ENCODE results near the gene IFI30. TPM values are rescaled to one million over a fixed set of nuclear protein-coding genes. Genes with fewer than 3 reads are reported as not detected.

Gene IFI30
- total RNA-seq, 1 experiment from 2014 or later = 23.6 TPM

- H3K9me3 ChIP-seq (ENCODE audit: control insufficient read depth, low read depth, low read length) = no peaks in the 10 kb centered on the region
- TF ChIP-seq, protein P1, sequence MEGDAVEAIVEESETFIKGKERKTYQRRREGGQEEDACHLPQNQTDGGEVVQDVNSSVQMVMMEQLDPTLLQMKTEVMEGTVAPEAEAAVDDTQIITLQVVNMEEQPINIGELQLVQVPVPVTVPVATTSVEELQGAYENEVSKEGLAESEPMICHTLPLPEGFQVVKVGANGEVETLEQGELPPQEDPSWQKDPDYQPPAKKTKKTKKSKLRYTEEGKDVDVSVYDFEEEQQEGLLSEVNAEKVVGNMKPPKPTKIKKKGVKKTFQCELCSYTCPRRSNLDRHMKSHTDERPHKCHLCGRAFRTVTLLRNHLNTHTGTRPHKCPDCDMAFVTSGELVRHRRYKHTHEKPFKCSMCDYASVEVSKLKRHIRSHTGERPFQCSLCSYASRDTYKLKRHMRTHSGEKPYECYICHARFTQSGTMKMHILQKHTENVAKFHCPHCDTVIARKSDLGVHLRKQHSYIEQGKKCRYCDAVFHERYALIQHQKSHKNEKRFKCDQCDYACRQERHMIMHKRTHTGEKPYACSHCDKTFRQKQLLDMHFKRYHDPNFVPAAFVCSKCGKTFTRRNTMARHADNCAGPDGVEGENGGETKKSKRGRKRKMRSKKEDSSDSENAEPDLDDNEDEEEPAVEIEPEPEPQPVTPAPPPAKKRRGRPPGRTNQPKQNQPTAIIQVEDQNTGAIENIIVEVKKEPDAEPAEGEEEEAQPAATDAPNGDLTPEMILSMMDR (conservative IDR thresholded peaks at IDR 0.05) = no peak
Observed at GRCh38 chr19:18197306-18197705, 23.7 kb downstream of the IFI30 start.

More at GRCh38 chr19:18197306-18197705, 23.7 kb downstream of the IFI30 start:
- H4K20me1 ChIP-seq (ENCODE audit: control insufficient read depth, insufficient read depth, insufficient read length) = no peaks in the 10 kb centered on the region
- H3K4me1 ChIP-seq (ENCODE audit: insufficient read depth, low read length) = no peaks in the 10 kb centered on the region; the same call in 1 of the 2 replicates
- no peak overlapping the region for H3K4ac ChIP-seq (ENCODE audit: low read depth, low read length)
- H2BK12ac ChIP-seq (ENCODE audit: insufficient read length, low read depth, low read length) = no peak overlapping the region
- no peaks in the 10 kb centered on the region for H3K27me3 ChIP-seq (ENCODE audit: insufficient read depth, low read length)
- H4K8ac ChIP-seq (replicated peaks; ENCODE audit: insufficient read length, low read depth, low read length) = no peak overlapping the region
- no peak overlapping the region for H2BK20ac ChIP-seq (ENCODE audit: low read depth, low read length, poor library complexity, severe bottlenecking)
- H4K5ac ChIP-seq (ENCODE audit: insufficient read length, low read depth, low read length) = no peak overlapping the region
- no peak overlapping the region for H3K14ac ChIP-seq (ENCODE audit: insufficient read depth, low read length)
- no peak overlapping the region for H3K4me2 ChIP-seq (ENCODE audit: insufficient read depth, insufficient read length, low read length)
- H3K56ac ChIP-seq (ENCODE audit: insufficient read length, low read depth, low read length) = no peak overlapping the region
- peaks cover 8% of the 10 kb centered on the region for H3K23me2 ChIP-seq (ENCODE audit: insufficient read length, low read depth, low read length, poor library complexity, severe bottlenecking)
- no peak for DNase-seq
- H2AFZ ChIP-seq (ENCODE audit: low read length) = no peak overlapping the region
- H3K9ac ChIP-seq (ENCODE audit: extremely low read depth, insufficient read length, low read length) = no peak overlapping the region
- H3K79me1 ChIP-seq (ENCODE audit: insufficient read depth, low read depth, low read length, poor library complexity, severe bottlenecking) = peaks cover 6% of the 10 kb centered on the region
- peaks cover 10 to 13% of the 10 kb centered on the region in 2 experiments for H3K4me1 Mint-ChIP-seq
- H3K36me3 Mint-ChIP-seq (ENCODE audit: insufficient read depth in 1 of 3, low read depth in 3 of 3) = peaks cover 21 to 50% (median 43%) of the 10 kb centered on the region in 3 experiments
- no peak overlapping the region for H3K18ac ChIP-seq (ENCODE audit: insufficient read length, low read depth, low read length)
- no peaks in the 10 kb centered on the region; the same call in 1 of the 2 replicates for H3K27me3 Mint-ChIP-seq (ENCODE audit: low read depth)
- no peaks in the 10 kb centered on the region; a peak in 1 of 5 replicates for H3K9me3 Mint-ChIP-seq
- H2BK5ac ChIP-seq (ENCODE audit: insufficient read length, low read length) = no peak overlapping the region
- H2BK15ac ChIP-seq (ENCODE audit: low read depth, low read length) = no peak overlapping the region
- WGBS (ENCODE audit: extremely low coverage, insufficient read length, low lambda C conversion rate) = no CpG with 5 or more reads among the region's 18 CpGs
- no peak overlapping the region for H4K91ac ChIP-seq (ENCODE audit: insufficient read length, low read depth, low read length)
- H3K23ac ChIP-seq (ENCODE audit: insufficient read length, low read depth, low read length) = no peak overlapping the region
- no peak overlapping the region for H3T11ph ChIP-seq (ENCODE audit: low read length)
- no peak overlapping the region for H3K27ac Mint-ChIP-seq
- no peak overlapping the region for H2AK5ac ChIP-seq (ENCODE audit: insufficient read length, low read length)
- no peak overlapping the region for H3K4me3 Mint-ChIP-seq
- H3K79me2 ChIP-seq (ENCODE audit: insufficient read depth, low read length) = peaks cover 2% of the 10 kb centered on the region; the same call in 1 of the 2 replicates
- no peak overlapping the region for H3K27ac ChIP-seq (ENCODE audit: insufficient read length, low read depth, low read length)
- H2BK120ac ChIP-seq (ENCODE audit: low read depth, low read length, poor library complexity, severe bottlenecking) = no peak overlapping the region
